ENCODE measurements around the gene EPAS1. TPM values are rescaled to one million over a fixed set of nuclear protein-coding genes. Genes with fewer than 3 reads are reported as not detected.

EPAS1 gene
- total RNA-seq, 1 experiment from 2014 or later = 8.5 TPM

- TF ChIP-seq, protein P1, sequence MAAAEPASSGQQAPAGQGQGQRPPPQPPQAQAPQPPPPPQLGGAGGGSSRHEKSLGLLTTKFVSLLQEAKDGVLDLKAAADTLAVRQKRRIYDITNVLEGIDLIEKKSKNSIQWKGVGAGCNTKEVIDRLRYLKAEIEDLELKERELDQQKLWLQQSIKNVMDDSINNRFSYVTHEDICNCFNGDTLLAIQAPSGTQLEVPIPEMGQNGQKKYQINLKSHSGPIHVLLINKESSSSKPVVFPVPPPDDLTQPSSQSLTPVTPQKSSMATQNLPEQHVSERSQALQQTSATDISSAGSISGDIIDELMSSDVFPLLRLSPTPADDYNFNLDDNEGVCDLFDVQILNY (CRISPR knock-in tag; IDR thresholded peaks at IDR 0.05) = no peak
- TF ChIP-seq FOXP1 (CRISPR knock-in tag; IDR thresholded peaks at IDR 0.05; ENCODE audit: borderline replicate concordance) (no peak), ZNF121 (CRISPR knock-in tag; IDR thresholded peaks at IDR 0.05) (0 out of 2 replicates have a peak, but pooled peaks have one; percentile 15), RORB (CRISPR knock-in tag; IDR thresholded peaks at IDR 0.05) (no peak), CBFB (CRISPR knock-in tag; IDR thresholded peaks at IDR 0.05; ENCODE audit: low read depth) (peak; percentile 51; the same call in 1 of the 2 replicates), RELA (CRISPR knock-in tag; IDR thresholded peaks at IDR 0.05; ENCODE audit: borderline replicate concordance) (no peak)
These were observed 21.2 kb upstream of the EPAS1 start (continued) for GRCh38 chr2:46275995-46276394.

DNA sequence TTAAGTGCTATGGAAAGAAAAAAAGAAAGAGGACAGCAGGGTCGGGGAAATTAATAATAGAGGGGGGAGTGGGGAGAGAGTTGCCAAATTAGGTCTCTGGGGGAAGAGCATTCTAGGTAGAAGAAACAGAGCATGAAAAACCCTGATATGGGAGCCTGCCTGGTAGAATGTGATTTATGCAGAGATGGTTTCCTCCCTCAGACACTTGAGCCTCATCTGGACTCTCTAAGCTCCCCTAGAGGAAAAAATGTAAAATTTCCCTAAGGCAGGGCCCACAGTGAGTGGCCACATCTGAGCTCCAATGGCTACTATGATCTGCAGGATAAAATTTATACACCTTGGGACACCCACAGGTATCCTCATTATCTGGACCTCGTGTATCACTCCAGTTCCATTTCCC, 20.6 kb upstream of the EPAS1 start:
- peak; percentile 19; the same call in 1 of the 2 replicates for ATAC-seq
- H3K4me1 Mint-ChIP-seq = peaks cover 10% of the 10 kb centered on the region
- H3K36me3 Mint-ChIP-seq = no peaks in the 10 kb centered on the region
- CTCF ChIA-PET = interaction anchor here (1.0 to 2.2 kb wide), 7 partner anchors 9 to 213 kb away, joined by 4 to 11 read pairs (median 6); no protein-coding TSS in a partner anchor
- TF ChIP-seq, protein P2, sequence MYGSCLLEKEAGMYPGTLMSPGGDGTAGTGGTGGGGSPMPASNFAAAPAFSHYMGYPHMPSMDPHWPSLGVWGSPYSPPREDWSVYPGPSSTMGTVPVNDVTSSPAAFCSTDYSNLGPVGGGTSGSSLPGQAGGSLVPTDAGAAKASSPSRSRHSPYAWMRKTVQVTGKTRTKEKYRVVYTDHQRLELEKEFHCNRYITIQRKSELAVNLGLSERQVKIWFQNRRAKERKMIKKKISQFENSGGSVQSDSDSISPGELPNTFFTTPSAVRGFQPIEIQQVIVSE (CRISPR knock-in tag; IDR thresholded peaks at IDR 0.05; ENCODE audit: borderline replicate concordance) = no peak
- no peak for TF ChIP-seq MXD4 (CRISPR knock-in tag; IDR thresholded peaks at IDR 0.05; ENCODE audit: borderline replicate concordance)
- TF ChIP-seq TEAD4 (CRISPR knock-in tag; IDR thresholded peaks at IDR 0.05) = no peak
- no peak for TF ChIP-seq JAZF1 (CRISPR knock-in tag; IDR thresholded peaks at IDR 0.05)
- TF ChIP-seq, protein P3, sequence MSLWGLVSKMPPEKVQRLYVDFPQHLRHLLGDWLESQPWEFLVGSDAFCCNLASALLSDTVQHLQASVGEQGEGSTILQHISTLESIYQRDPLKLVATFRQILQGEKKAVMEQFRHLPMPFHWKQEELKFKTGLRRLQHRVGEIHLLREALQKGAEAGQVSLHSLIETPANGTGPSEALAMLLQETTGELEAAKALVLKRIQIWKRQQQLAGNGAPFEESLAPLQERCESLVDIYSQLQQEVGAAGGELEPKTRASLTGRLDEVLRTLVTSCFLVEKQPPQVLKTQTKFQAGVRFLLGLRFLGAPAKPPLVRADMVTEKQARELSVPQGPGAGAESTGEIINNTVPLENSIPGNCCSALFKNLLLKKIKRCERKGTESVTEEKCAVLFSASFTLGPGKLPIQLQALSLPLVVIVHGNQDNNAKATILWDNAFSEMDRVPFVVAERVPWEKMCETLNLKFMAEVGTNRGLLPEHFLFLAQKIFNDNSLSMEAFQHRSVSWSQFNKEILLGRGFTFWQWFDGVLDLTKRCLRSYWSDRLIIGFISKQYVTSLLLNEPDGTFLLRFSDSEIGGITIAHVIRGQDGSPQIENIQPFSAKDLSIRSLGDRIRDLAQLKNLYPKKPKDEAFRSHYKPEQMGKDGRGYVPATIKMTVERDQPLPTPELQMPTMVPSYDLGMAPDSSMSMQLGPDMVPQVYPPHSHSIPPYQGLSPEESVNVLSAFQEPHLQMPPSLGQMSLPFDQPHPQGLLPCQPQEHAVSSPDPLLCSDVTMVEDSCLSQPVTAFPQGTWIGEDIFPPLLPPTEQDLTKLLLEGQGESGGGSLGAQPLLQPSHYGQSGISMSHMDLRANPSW (CRISPR knock-in tag; conservative IDR thresholded peaks at IDR 0.05; ENCODE audit: low read depth) = no peak
- TF ChIP-seq ZNF532 (CRISPR knock-in tag; IDR thresholded peaks at IDR 0.05; ENCODE audit: borderline replicate concordance) = no peak
- TF ChIP-seq ZNF232 (CRISPR knock-in tag; IDR thresholded peaks at IDR 0.05) = no peak
- no peak for TF ChIP-seq GABPB1 (CRISPR knock-in tag; IDR thresholded peaks at IDR 0.05)
- no peak for TF ChIP-seq NFATC4 (CRISPR knock-in tag; IDR thresholded peaks at IDR 0.05)
- TF ChIP-seq HMGA2 (CRISPR knock-in tag; IDR thresholded peaks at IDR 0.05) = no peak
- TF ChIP-seq ZNF416 (CRISPR knock-in tag; IDR thresholded peaks at IDR 0.05) = no peak
- TF ChIP-seq JUN (CRISPR knock-in tag; IDR thresholded peaks at IDR 0.05) = no peak
- no peak for TF ChIP-seq SP1 (CRISPR knock-in tag; conservative IDR thresholded peaks at IDR 0.05)
- TF ChIP-seq RELA (CRISPR knock-in tag; IDR thresholded peaks at IDR 0.05; ENCODE audit: borderline replicate concordance) = no peak
- H3K27ac Mint-ChIP-seq = no peak overlapping the region
- no peak overlapping the region for H3K4me3 Mint-ChIP-seq
- no peaks in the 10 kb centered on the region; the same call in 1 of the 2 replicates for H3K27me3 Mint-ChIP-seq (ENCODE audit: low read depth)
- POLR2A ChIA-PET = no interaction called here
- H3K9me3 Mint-ChIP-seq = no peaks in the 10 kb centered on the region
- DNase-seq (ENCODE audit: low spot score) = no peak

All from WTC11 (cell line).